ENCODE results near the gene GLI2.

The GLI2 gene

GRCh38 chr2:120701096-120701495 is 34.6 kb upstream of the GLI2 start:
- Histone ChIP-seq H3K4me3 (ENCODE audit: low read length) (no peak overlapping the region), H3K36me3 (ENCODE audit: insufficient read depth, low read depth, low read length) (no peaks in the 10 kb centered on the region), H3K27me3 (ENCODE audit: insufficient read depth, low read length) (peaks cover 46% of the 10 kb centered on the region), H3K4me1 (ENCODE audit: insufficient read depth, low read length) (peaks cover 10% of the 10 kb centered on the region), H3K9me3 (ENCODE audit: insufficient read depth, low read depth, low read length) (no peaks in the 10 kb centered on the region), H3K9ac (ENCODE audit: low read depth, low read length) (no peak overlapping the region), H3K27ac (ENCODE audit: low read length) (no peak overlapping the region)

DNA sequence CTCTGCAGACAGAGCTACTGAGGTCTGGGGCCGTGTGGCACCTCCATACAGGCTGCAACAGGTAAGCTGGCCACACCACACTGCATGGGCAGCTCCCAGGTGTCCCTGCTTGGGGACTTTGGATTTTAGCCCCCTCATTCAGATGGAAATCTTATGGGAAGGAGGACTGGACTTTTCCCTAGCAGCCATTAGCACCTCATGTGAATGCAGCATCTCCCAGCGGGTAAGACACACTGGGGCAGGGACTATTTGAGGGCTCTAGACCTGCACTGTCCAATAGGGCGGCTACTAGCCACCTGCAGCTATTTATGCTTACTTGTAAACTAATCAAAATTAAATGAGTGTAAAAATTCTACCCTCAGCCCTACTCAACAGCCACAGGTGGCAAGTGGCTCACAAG is 34.2 kb upstream of the GLI2 start:
- Histone ChIP-seq H3K9me3 (ENCODE audit: insufficient read depth, low read depth, low read length) (no peaks in the 10 kb centered on the region), H3K27me3 (ENCODE audit: insufficient read depth, low read length) (peaks cover 46% of the 10 kb centered on the region), H3K27ac (ENCODE audit: low read length) (no peak overlapping the region), H3K36me3 (ENCODE audit: insufficient read depth, low read depth, low read length) (no peaks in the 10 kb centered on the region), H3K9ac (ENCODE audit: low read depth, low read length) (no peak overlapping the region), H3K4me3 (ENCODE audit: low read length) (no peak overlapping the region), H3K4me1 (ENCODE audit: insufficient read depth, low read length) (peaks cover 6% of the 10 kb centered on the region; the same call in 1 of the 2 replicates)

- Histone ChIP-seq H3K4me3 (ENCODE audit: low read length) (no peak overlapping the region), H3K9me3 (ENCODE audit: insufficient read depth, low read depth, low read length) (no peaks in the 10 kb centered on the region), H3K4me1 (ENCODE audit: insufficient read depth, low read length) (peaks cover 6% of the 10 kb centered on the region; the same call in 1 of the 2 replicates), H3K36me3 (ENCODE audit: insufficient read depth, low read depth, low read length) (no peaks in the 10 kb centered on the region), H3K9ac (ENCODE audit: low read depth, low read length) (no peak overlapping the region), H3K27me3 (ENCODE audit: insufficient read depth, low read length) (peaks cover 47% of the 10 kb centered on the region), H3K27ac (ENCODE audit: low read length) (no peak overlapping the region)
Observed at GRCh38 chr2:120702061-120702460, 33.6 kb upstream of the GLI2 start.

GRCh38 chr2:120702801-120703200 is 32.9 kb upstream of the GLI2 start:
- no peak overlapping the region for H3K4me3 ChIP-seq (ENCODE audit: low read length)
- peaks cover 54% of the 10 kb centered on the region for H3K27me3 ChIP-seq (ENCODE audit: insufficient read depth, low read length)
- H3K4me1 ChIP-seq (ENCODE audit: insufficient read depth, low read length), result peaks cover 6% of the 10 kb centered on the region; the same call in 1 of the 2 replicates
- no peaks in the 10 kb centered on the region for H3K36me3 ChIP-seq (ENCODE audit: insufficient read depth, low read depth, low read length)
- H3K27ac ChIP-seq (ENCODE audit: low read length), result no peak overlapping the region
- no peaks in the 10 kb centered on the region for H3K9me3 ChIP-seq (ENCODE audit: insufficient read depth, low read depth, low read length)
- H3K9ac ChIP-seq (ENCODE audit: low read depth, low read length), result no peak overlapping the region

DNA sequence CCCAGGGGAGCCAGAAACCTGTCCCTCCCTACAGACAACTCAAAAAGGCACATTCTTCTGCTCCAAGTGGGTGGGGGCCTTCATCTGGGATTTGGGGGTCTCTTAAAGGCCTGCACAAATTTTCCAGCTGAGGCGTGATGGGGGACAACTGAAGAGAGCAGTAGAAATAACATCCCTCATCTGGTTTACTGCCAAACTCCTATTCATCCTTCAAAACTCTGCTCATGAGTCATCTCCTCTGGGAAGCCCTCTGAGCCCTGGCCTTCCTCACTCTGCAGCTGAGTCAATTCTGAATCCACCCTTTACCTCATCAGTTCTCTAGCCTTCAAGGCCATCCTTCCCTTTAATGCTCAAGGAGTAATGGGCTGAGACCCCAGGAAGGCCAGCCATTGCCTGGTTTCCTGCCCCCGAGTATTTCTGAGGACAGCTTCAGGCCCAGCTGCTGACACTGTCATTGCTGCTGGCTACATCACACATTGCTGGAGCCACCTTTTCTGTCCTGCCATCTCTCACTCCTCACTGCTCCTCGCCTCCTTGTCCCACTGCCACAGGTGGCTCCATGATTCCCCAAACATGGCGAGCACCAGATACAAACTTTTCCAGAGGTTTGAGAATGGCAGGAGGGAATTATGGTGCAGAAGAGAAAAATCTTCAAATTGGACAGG is 32.2 kb upstream of the GLI2 start:
- no peak overlapping the region for H3K9ac ChIP-seq (ENCODE audit: low read depth, low read length)
- H3K36me3 ChIP-seq (ENCODE audit: insufficient read depth, low read depth, low read length), result no peaks in the 10 kb centered on the region
- H3K27ac ChIP-seq (ENCODE audit: low read length), result no peak overlapping the region
- H3K9me3 ChIP-seq (ENCODE audit: insufficient read depth, low read depth, low read length), result no peaks in the 10 kb centered on the region
- peaks cover 61% of the 10 kb centered on the region for H3K27me3 ChIP-seq (ENCODE audit: insufficient read depth, low read length)
- peaks cover 6% of the 10 kb centered on the region; the same call in 1 of the 2 replicates for H3K4me1 ChIP-seq (ENCODE audit: insufficient read depth, low read length)
- H3K4me3 ChIP-seq (ENCODE audit: low read length), result no peak overlapping the region

- Histone ChIP-seq H3K9me3 (ENCODE audit: insufficient read depth, low read depth, low read length) (no peaks in the 10 kb centered on the region), H3K4me1 (ENCODE audit: insufficient read depth, low read length) (peaks cover 11% of the 10 kb centered on the region; the same call in 1 of the 2 replicates), H3K27ac (ENCODE audit: low read length) (no peak overlapping the region), H3K27me3 (ENCODE audit: insufficient read depth, low read length) (peaks cover 54% of the 10 kb centered on the region), H3K36me3 (ENCODE audit: insufficient read depth, low read depth, low read length) (no peaks in the 10 kb centered on the region), H3K4me3 (ENCODE audit: low read length) (no peak overlapping the region), H3K9ac (ENCODE audit: low read depth, low read length) (no peak overlapping the region)
Observed at GRCh38 chr2:120704696-120705095, 31.0 kb upstream of the GLI2 start.

DNA sequence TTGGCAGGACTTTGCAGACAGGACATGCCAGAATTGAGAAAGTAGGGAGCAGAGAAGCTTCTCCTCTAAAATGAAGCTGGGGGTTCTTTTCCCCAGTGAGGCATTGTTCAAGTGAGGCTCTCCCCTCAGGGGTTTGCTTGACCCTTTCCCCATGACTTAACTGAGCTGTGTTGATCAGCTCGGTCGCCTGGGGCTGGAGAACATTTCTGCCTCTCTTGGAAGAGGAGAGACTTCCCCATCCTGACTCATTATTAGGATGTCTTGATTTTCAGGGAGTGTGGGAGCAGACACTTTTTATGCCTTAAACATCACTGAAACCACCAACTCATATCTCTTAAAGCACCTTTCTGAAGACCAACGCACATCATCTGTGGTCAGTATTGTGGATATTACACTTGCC is 27.9 kb upstream of the GLI2 start:
- no peak overlapping the region for H3K9ac ChIP-seq (ENCODE audit: low read depth, low read length)
- peaks cover 75% of the 10 kb centered on the region for H3K27me3 ChIP-seq (ENCODE audit: insufficient read depth, low read length)
- no peak overlapping the region for H3K4me3 ChIP-seq (ENCODE audit: low read length)
- H3K27ac ChIP-seq (ENCODE audit: low read length), result no peak overlapping the region
- peaks cover 22% of the 10 kb centered on the region; the same call in 1 of the 2 replicates for H3K4me1 ChIP-seq (ENCODE audit: insufficient read depth, low read length)
- no peaks in the 10 kb centered on the region for H3K36me3 ChIP-seq (ENCODE audit: insufficient read depth, low read depth, low read length)
- no peaks in the 10 kb centered on the region for H3K9me3 ChIP-seq (ENCODE audit: insufficient read depth, low read depth, low read length)

GRCh38 chr2:120708944-120709607 is 26.6 kb upstream of the GLI2 start:
- Histone ChIP-seq H3K4me1 (ENCODE audit: insufficient read depth, low read length) (peaks cover 22% of the 10 kb centered on the region; the same call in 1 of the 2 replicates), H3K36me3 (ENCODE audit: insufficient read depth, low read depth, low read length) (no peaks in the 10 kb centered on the region), H3K9me3 (ENCODE audit: insufficient read depth, low read depth, low read length) (no peaks in the 10 kb centered on the region), H3K27ac (ENCODE audit: low read length) (no peak overlapping the region), H3K4me3 (ENCODE audit: low read length) (peak overlapping the region; percentile 48; the same call in 1 of the 2 replicates), H3K27me3 (ENCODE audit: insufficient read depth, low read length) (peaks cover 76% of the 10 kb centered on the region), H3K9ac (ENCODE audit: low read depth, low read length) (no peak overlapping the region)

- H3K27ac ChIP-seq (ENCODE audit: low read length), result no peak overlapping the region
- H3K4me3 ChIP-seq (ENCODE audit: low read length), result peak overlapping the region; percentile 48; the same call in 1 of the 2 replicates
- no peaks in the 10 kb centered on the region for H3K9me3 ChIP-seq (ENCODE audit: insufficient read depth, low read depth, low read length)
- H3K4me1 ChIP-seq (ENCODE audit: insufficient read depth, low read length), result peaks cover 19% of the 10 kb centered on the region; the same call in 1 of the 2 replicates
- peaks cover 77% of the 10 kb centered on the region for H3K27me3 ChIP-seq (ENCODE audit: insufficient read depth, low read length)
- no peaks in the 10 kb centered on the region for H3K36me3 ChIP-seq (ENCODE audit: insufficient read depth, low read depth, low read length)
- H3K9ac ChIP-seq (ENCODE audit: low read depth, low read length), result peak overlapping the region; percentile 31; the same call in 1 of the 2 replicates
Observed at GRCh38 chr2:120709608-120710041, 26.0 kb upstream of the GLI2 start.

GRCh38 chr2:120710256-120710655 is 25.4 kb upstream of the GLI2 start:
- Histone ChIP-seq H3K27ac (ENCODE audit: low read length) (no peak overlapping the region), H3K27me3 (ENCODE audit: insufficient read depth, low read length) (peaks cover 82% of the 10 kb centered on the region), H3K4me3 (ENCODE audit: low read length) (peak overlapping the region; percentile 48; the same call in 1 of the 2 replicates), H3K9ac (ENCODE audit: low read depth, low read length) (peak overlapping the region; percentile 31; the same call in 1 of the 2 replicates), H3K4me1 (ENCODE audit: insufficient read depth, low read length) (peaks cover 16% of the 10 kb centered on the region; the same call in 1 of the 2 replicates), H3K9me3 (ENCODE audit: insufficient read depth, low read depth, low read length) (no peaks in the 10 kb centered on the region), H3K36me3 (ENCODE audit: insufficient read depth, low read depth, low read length) (no peaks in the 10 kb centered on the region)

DNA sequence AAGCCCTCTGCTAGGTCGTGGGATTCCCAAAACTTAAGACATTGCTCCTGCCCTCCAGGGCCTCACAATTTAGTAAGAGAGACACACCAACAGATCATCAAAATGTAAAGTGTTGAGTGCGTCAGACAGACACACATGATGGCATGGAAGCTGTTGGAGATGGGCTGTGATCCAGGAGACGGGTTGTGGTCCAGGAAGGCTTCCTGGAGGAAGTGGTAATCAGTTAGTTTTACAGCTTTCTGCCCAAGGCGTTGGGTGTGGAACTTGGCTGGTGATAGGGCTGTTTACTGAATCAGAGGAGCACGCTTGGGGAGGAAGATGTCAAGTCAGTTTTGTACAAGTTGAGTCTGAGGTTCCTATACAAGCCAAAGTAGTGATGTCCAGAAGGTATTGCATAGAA is 24.0 kb upstream of the GLI2 start:
- H3K9ac ChIP-seq (ENCODE audit: low read depth, low read length), result no peak overlapping the region
- no peaks in the 10 kb centered on the region for H3K9me3 ChIP-seq (ENCODE audit: insufficient read depth, low read depth, low read length)
- peaks cover 79% of the 10 kb centered on the region for H3K27me3 ChIP-seq (ENCODE audit: insufficient read depth, low read length)
- no peak overlapping the region for H3K4me3 ChIP-seq (ENCODE audit: low read length)
- H3K4me1 ChIP-seq (ENCODE audit: insufficient read depth, low read length), result peaks cover 16% of the 10 kb centered on the region; the same call in 1 of the 2 replicates
- H3K27ac ChIP-seq (ENCODE audit: low read length), result no peak overlapping the region
- no peaks in the 10 kb centered on the region for H3K36me3 ChIP-seq (ENCODE audit: insufficient read depth, low read depth, low read length)

All from iPS-20b (cell line).